WERI-Rb-1 (cell line): ENCODE measurements around the gene VWF.
"Not testable (repeated sequence)": the region's sequence is repeated elsewhere in the genome, so short reads cannot be mapped to it uniquely, and the experiment has no call there.

ENCODE experiments used
- DNase-seq: peaks from one replicate; pipeline ENCODE4 v3.0.0-alpha.2; 2020
- H3K27ac ChIP-seq: fragments of 250-450 bp; sonication (Bioruptor Pico); 2 replicates; pipeline ENCODE4 v1.5.1; 2020; ENCODE audit warnings: mild to moderate bottlenecking, moderate library complexity
- H3K27me3 ChIP-seq: fragments of 250-450 bp; sonication (Bioruptor Pico); 2 replicates; pipeline ENCODE4 v1.5.1; 2021; ENCODE audit warnings: mild to moderate bottlenecking, low read depth, moderate library complexity; ENCODE audit not compliant: insufficient read depth, severe bottlenecking
- H3K36me3 ChIP-seq: fragments of 250-450 bp; sonication (Bioruptor Pico); 2 replicates; pipeline ENCODE4 v1.5.1; 2020; ENCODE audit warnings: mild to moderate bottlenecking, moderate library complexity
- H3K4me3 ChIP-seq: 2 replicates; pipeline ENCODE4 v1.5.1; 2011; ENCODE audit warnings: low read depth, mild to moderate bottlenecking, control low read depth, low read length
- H3K9me3 ChIP-seq: fragments of 250-450 bp; sonication (Bioruptor Pico); 2 replicates; pipeline ENCODE4 v1.5.1; 2021; ENCODE audit warnings: mild to moderate bottlenecking, moderate library complexity; ENCODE audit not compliant: severe bottlenecking
- TF ChIP-seq, protein P1 (sequence below): IDR thresholded peaks from 2 replicates; pipeline ENCODE4 v1.5.1; 2011; ENCODE audit warnings: low read depth, mild to moderate bottlenecking, control low read depth, inconsistent platforms, low read length

Gene VWF

DNA sequence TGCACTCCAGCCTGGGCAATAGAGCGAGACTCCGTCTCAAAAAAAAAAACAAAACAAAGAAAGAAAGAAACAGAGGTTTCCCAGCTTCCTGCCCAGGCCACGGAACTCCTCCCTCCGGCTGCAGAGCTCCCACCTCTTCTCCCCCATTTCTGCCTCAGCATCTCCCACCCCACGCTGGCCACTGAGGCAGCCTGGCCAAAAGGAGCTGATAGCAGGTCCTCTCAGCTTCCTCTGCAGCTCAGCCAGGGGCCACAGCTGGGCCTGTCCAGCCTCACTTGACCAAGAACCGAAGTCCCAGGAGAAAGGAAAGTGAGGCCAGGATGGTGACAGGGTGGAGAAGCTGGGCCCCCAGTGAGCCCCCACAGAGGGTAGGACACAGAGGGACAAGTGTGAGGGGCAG is 42.3 kb upstream of the VWF start:
- H3K9me3 ChIP-seq: no peaks in the 10 kb centered on the region
- H3K4me3 ChIP-seq: no peak overlapping the region
- no peak for DNase-seq
- no peaks in the 10 kb centered on the region for H3K36me3 ChIP-seq
- H3K27ac ChIP-seq: no peak overlapping the region
- no peaks in the 10 kb centered on the region for H3K27me3 ChIP-seq
- TF ChIP-seq, protein P1, sequence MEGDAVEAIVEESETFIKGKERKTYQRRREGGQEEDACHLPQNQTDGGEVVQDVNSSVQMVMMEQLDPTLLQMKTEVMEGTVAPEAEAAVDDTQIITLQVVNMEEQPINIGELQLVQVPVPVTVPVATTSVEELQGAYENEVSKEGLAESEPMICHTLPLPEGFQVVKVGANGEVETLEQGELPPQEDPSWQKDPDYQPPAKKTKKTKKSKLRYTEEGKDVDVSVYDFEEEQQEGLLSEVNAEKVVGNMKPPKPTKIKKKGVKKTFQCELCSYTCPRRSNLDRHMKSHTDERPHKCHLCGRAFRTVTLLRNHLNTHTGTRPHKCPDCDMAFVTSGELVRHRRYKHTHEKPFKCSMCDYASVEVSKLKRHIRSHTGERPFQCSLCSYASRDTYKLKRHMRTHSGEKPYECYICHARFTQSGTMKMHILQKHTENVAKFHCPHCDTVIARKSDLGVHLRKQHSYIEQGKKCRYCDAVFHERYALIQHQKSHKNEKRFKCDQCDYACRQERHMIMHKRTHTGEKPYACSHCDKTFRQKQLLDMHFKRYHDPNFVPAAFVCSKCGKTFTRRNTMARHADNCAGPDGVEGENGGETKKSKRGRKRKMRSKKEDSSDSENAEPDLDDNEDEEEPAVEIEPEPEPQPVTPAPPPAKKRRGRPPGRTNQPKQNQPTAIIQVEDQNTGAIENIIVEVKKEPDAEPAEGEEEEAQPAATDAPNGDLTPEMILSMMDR: no peak

DNA sequence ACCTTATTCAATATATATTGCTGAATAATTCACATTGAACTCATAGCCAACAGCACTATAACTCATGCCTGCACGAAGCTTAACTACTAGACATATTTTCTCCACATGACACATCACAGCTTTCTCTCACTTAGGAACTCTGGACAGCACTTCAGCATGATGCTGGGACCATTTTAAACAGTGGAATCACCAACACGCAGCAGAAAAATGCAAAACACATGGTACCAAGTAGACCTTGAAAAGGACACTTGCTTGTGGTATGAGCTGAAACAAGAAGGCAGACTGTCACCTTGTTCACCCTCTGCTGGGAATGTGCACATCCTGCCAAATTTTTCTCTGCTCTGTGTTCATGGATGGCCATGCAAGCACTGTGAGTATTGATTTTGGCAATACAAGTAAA is 40.9 kb upstream of the VWF start:
- no peaks in the 10 kb centered on the region for H3K27me3 ChIP-seq
- H3K27ac ChIP-seq: no peak overlapping the region
- no peak for DNase-seq
- no peak overlapping the region for H3K4me3 ChIP-seq
- no peaks in the 10 kb centered on the region for H3K9me3 ChIP-seq
- TF ChIP-seq, protein P1: no peak
- H3K36me3 ChIP-seq: no peaks in the 10 kb centered on the region

DNA sequence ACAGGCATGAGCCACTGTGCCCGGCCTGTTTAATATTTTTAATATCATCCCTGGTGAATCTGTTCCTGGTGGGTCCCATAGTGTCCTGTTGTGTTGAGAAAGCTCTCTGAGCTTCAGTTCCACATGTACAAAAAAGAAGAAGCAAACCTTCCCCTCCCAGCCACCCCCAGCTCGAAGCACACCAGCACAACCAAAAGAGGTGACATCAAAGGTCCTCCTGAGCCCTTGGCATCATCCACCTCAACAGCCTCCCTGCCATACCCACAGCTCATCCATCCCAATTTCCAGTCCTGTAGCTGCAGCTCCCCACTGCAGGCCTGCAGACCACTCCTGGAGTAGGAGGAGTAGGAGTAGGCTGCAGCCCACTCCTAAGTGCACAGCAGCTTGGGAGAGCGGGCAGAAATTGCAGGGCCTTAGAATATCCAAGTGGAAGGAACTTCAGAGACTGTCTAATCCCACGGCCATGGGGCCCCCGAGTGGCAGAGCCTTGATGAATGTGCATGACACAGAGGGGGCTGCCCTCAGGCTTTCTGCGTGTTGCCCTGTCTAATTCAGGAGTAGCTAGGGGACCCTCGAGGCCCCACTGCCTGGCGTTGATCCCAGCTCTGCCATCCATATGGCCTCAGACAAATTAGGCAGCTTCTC is 39.1 kb upstream of the VWF start:
- Histone ChIP-seq H3K9me3 (no peaks in the 10 kb centered on the region), H3K27ac (no peak overlapping the region), H3K4me3 (no peak overlapping the region), H3K36me3 (no peaks in the 10 kb centered on the region), H3K27me3 (no peaks in the 10 kb centered on the region)
- no peak for DNase-seq
- TF ChIP-seq, protein P1: no peak

DNA sequence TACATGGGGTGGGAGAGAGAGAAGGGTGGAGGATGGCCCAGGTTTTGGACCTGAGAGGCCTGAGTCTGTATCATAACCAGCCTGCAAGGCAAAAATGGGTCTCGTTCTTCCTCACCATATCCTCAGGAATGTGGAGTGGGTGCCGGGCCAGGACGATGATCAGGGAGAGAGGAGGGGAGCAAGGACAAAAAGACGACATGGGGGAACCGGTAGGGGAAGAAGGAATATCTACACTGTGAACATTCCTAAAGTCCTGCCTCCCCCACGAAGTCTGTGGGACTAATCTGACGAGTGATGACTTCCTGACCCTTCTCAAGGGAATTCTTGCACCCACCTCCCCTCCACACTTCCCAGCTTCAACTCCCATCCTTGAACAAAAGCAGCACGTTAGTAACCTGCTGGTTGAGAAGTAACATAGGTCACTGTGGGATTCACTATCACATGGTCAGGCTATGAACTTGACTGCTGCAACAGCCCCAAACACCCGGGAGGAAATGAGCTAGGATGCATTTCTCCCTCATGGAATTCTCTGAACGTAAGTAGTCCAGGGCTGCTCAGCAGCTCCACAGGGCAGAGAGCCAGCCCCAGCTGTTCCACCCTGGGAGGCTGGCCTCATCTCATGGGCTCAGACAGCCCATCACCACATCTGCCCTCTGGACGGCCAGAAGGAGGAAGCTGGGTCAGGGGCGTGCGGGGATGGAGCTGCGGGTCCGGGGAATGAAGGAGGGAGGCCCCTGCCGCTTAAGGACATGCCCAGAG is 36.8 kb upstream of the VWF start:
- Histone ChIP-seq H3K27ac (no peak overlapping the region), H3K36me3 (no peaks in the 10 kb centered on the region), H3K27me3 (no peaks in the 10 kb centered on the region), H3K9me3 (no peaks in the 10 kb centered on the region), H3K4me3 (no peak overlapping the region)
- TF ChIP-seq, protein P1: no peak
- DNase-seq: no peak

DNA sequence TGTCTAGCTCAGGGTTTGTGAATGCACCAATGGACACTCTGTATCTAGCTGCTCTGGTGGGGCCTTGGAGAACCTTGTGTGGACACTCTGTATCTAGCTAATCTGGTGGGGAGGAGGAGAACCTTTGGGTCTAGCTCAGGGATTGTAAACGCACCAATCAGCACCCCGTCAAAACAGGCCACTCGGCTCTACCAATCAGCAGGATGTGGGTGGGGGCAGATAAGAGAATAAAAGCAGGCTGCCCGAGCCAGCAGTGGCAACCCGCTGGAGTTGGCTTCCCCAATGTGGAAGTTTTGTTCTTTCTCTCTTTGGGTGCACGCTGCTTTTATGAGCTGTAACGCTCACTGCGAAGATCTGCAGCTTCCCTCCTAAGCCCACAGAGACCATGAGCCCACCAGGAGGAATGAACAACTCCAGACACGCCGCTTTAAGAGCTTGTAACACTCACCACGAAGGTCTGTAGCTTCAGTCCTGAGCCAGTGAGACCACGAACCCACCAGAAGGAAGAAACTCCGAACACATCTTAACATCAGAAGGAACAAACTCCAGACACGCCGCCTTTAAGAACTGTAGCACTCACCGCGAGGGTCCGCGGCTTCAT is 35.7 kb upstream of the VWF start:
- not testable (repeated sequence) for H3K36me3 ChIP-seq, H3K27ac ChIP-seq, H3K4me3 ChIP-seq, DNase-seq, H3K9me3 ChIP-seq, H3K27me3 ChIP-seq

DNA sequence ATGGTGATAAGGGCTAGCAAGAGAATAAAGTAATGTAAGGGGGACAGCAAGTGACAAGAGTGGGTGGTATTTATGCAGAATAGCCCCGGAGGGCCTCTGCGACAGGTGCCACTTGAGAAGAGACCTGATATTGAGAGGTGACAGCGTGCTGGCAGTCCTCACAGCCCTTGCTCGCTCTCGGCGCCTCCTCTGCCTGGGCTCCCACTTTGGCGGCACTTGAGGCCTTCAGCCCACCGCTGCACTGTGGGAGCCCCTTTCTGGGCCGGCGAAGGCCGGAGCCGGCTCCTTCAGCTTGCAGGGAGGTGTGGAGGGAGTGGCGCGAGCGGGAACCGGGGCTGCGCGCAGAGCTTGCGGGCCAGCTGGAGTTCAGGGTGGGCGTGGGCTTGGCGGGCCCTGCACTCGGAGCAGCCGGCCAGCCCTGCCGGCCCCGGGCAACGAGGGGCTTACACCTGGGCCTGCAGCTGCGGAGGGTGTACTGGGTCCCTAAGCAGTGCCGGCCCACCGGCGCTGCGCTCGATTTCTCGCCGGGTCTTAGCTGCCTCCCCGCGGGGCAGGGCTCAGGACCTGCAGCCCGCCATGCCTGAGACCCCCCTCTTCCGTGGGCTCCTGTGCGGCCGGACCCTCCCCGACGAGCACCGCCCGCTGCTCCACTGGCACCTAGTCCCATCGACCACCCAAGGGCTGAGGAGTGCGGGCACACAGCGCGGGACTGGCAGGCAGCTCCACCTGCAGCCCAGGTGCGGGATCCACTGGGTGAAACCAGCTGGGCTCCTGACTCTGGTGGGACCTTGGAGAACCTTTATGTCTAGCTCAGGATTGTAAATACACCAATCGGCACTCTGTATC is 34.9 kb upstream of the VWF start:
- not testable (repeated sequence) for H3K27me3 ChIP-seq, H3K36me3 ChIP-seq, DNase-seq, H3K4me3 ChIP-seq, H3K9me3 ChIP-seq, H3K27ac ChIP-seq
